Measurements from ENCODE around the gene MAGI2. TPM values are rescaled to one million over a fixed set of nuclear protein-coding genes. Genes with fewer than 3 reads are reported as not detected.
A peak's percentile ranks its signal among the peaks of the same experiment; 100 is the strongest.

MAGI2 gene
- total RNA-seq, 1 experiment from 2014 or later: 14.3 TPM

DNA sequence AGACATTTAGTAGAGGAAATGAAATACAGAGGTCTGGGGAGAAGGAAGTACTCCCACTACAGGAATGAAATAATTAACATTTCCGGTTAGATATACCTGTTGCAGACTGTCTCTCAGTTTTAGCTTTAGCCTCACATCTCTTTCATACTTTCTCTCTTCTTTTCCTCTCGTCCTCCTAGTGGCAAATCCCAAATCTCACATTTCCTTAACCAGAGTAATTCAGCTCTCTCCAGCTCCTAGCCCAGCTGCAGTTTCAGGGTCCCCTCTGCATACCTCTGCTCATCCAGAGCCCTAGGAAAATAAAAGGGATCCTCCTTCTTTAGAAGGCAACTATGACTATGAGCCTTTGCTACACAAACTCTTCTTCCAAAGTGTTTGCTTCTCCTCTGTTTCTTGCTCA, 1011.7 kb downstream of the MAGI2 start:
- Histone ChIP-seq H3K23ac (ENCODE audit: insufficient read length, low read depth, low read length) (no peak overlapping the region), H2BK15ac (ENCODE audit: low read depth, low read length) (no peak overlapping the region), H3T11ph (ENCODE audit: low read length) (no peak overlapping the region), H2BK5ac (ENCODE audit: insufficient read length, low read length) (no peak overlapping the region), H4K5ac (ENCODE audit: insufficient read length, low read depth, low read length) (no peak overlapping the region), H3K9ac (ENCODE audit: extremely low read depth, insufficient read length, low read length) (no peak overlapping the region), H2AK5ac (ENCODE audit: insufficient read length, low read length) (no peak overlapping the region), H3K4ac (ENCODE audit: low read depth, low read length) (no peak overlapping the region), H3K4me1 (ENCODE audit: insufficient read depth, low read length) (no peaks in the 10 kb centered on the region), H3K27me3 (ENCODE audit: insufficient read depth, low read length) (no peaks in the 10 kb centered on the region), H2BK120ac (ENCODE audit: low read depth, low read length, poor library complexity, severe bottlenecking) (no peak overlapping the region), H3K9me3 (ENCODE audit: control insufficient read depth, low read depth, low read length) (no peaks in the 10 kb centered on the region), H2AFZ (ENCODE audit: low read length) (no peak overlapping the region), H3K27ac (ENCODE audit: insufficient read length, low read depth, low read length) (no peak overlapping the region), H3K4me2 (ENCODE audit: insufficient read depth, insufficient read length, low read length) (no peak overlapping the region), H2BK20ac (ENCODE audit: low read depth, low read length, poor library complexity, severe bottlenecking) (no peak overlapping the region), H4K20me1 (ENCODE audit: control insufficient read depth, insufficient read depth, insufficient read length) (no peaks in the 10 kb centered on the region), H3K79me1 (ENCODE audit: insufficient read depth, low read depth, low read length, poor library complexity, severe bottlenecking) (no peaks in the 10 kb centered on the region), H4K91ac (ENCODE audit: insufficient read length, low read depth, low read length) (no peak overlapping the region), H3K56ac (ENCODE audit: insufficient read length, low read depth, low read length) (no peak overlapping the region), H2BK12ac (ENCODE audit: insufficient read length, low read depth, low read length) (no peak overlapping the region), H3K23me2 (ENCODE audit: insufficient read length, low read depth, low read length, poor library complexity, severe bottlenecking) (no peaks in the 10 kb centered on the region), H3K18ac (ENCODE audit: insufficient read length, low read depth, low read length) (no peak overlapping the region), H3K79me2 (ENCODE audit: insufficient read depth, low read length) (no peaks in the 10 kb centered on the region), H3K14ac (ENCODE audit: insufficient read depth, low read length) (no peak overlapping the region), H4K8ac (replicated peaks; ENCODE audit: insufficient read length, low read depth, low read length) (no peak overlapping the region)
- TF ChIP-seq, protein P1, sequence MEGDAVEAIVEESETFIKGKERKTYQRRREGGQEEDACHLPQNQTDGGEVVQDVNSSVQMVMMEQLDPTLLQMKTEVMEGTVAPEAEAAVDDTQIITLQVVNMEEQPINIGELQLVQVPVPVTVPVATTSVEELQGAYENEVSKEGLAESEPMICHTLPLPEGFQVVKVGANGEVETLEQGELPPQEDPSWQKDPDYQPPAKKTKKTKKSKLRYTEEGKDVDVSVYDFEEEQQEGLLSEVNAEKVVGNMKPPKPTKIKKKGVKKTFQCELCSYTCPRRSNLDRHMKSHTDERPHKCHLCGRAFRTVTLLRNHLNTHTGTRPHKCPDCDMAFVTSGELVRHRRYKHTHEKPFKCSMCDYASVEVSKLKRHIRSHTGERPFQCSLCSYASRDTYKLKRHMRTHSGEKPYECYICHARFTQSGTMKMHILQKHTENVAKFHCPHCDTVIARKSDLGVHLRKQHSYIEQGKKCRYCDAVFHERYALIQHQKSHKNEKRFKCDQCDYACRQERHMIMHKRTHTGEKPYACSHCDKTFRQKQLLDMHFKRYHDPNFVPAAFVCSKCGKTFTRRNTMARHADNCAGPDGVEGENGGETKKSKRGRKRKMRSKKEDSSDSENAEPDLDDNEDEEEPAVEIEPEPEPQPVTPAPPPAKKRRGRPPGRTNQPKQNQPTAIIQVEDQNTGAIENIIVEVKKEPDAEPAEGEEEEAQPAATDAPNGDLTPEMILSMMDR (conservative IDR thresholded peaks at IDR 0.05): peak; percentile 36; the same call in 2 of the 3 replicates
- no peaks in the 10 kb centered on the region for H3K36me3 Mint-ChIP-seq (ENCODE audit: insufficient read depth in 1 of 3, low read depth in 3 of 3)
- no peak for DNase-seq
- H3K9me3 Mint-ChIP-seq: no peaks in the 10 kb centered on the region
- H3K4me1 Mint-ChIP-seq: peaks cover 4 to 7% of the 10 kb centered on the region in 2 experiments; a peak in 2 of 4 replicates
- no CpG with 5 or more reads among the region's 2 CpGs for WGBS (ENCODE audit: extremely low coverage, insufficient read length, low lambda C conversion rate)
- H3K4me3 Mint-ChIP-seq: no peak overlapping the region
- peak overlapping the region in 2 of 3 experiments; percentile 23 to 61; a peak in 2 of 7 replicates for H3K27ac Mint-ChIP-seq
- no peaks in the 10 kb centered on the region for H3K27me3 Mint-ChIP-seq (ENCODE audit: low read depth)
